Smooth muscle cell (in vitro differentiated cells): ENCODE measurements around the gene RNF43. TPM values are rescaled to one million over a fixed set of nuclear protein-coding genes. Genes with fewer than 3 reads are reported as not detected.
"Not testable (repeated sequence)": the region's sequence is repeated elsewhere in the genome, so short reads cannot be mapped to it uniquely, and the experiment has no call there.

ENCODE experiments used
- DNase-seq: peaks from one replicate; lab custom pipeline; 2025; ENCODE audit not compliant: unreplicated experiment; lab: John Stamatoyannopoulos, UW
- H2AFZ ChIP-seq: fragments of 200-600 bp; sonication (generic); 2 replicates; pipeline ENCODE4 v1.6.0; 2016; ENCODE audit warnings: antibody characterized with exemption, low read depth, mild to moderate bottlenecking
- H3F3A ChIP-seq: fragments of 200-600 bp; sonication (generic); 2 replicates; pipeline ENCODE4 v1.6.0; 2017; ENCODE audit warnings: antibody characterized with exemption, low read depth
- H3K27ac ChIP-seq: fragments of 200-600 bp; sonication (generic); 2 replicates; pipeline ENCODE4 v1.5.1; 2016; ENCODE audit warnings: low read depth, mild to moderate bottlenecking
- H3K27me3 ChIP-seq: fragments of 200-600 bp; sonication (generic); 2 replicates; pipeline ENCODE4 v1.6.1; 2016; ENCODE audit warnings: low read depth, mild to moderate bottlenecking
- H3K36me3 ChIP-seq: fragments of 200-600 bp; sonication (generic); 2 replicates; pipeline ENCODE4 v1.5.1; 2016; ENCODE audit warnings: low read depth
- H3K4me1 ChIP-seq: fragments of 200-600 bp; sonication (generic); 2 replicates; pipeline ENCODE4 v1.5.1; 2016; ENCODE audit warnings: low read depth
- H3K4me2 ChIP-seq: fragments of 200-600 bp; sonication (generic); 2 replicates; pipeline ENCODE4 v1.6.0; 2016; ENCODE audit warnings: mild to moderate bottlenecking
- H3K4me3 ChIP-seq: fragments of 200-600 bp; sonication (generic); 2 replicates; pipeline ENCODE4 v1.5.1; 2016; ENCODE audit warnings: mild to moderate bottlenecking
- H3K79me2 ChIP-seq: fragments of 200-600 bp; sonication (generic); 2 replicates; pipeline ENCODE4 v1.6.0; 2016; ENCODE audit warnings: low read depth, mild to moderate bottlenecking
- H3K9ac ChIP-seq: fragments of 200-600 bp; sonication (generic); 2 replicates; pipeline ENCODE4 v1.6.0; 2016; ENCODE audit warnings: low read depth
- H3K9me3 ChIP-seq: fragments of 200-600 bp; sonication (generic); replicated peaks from 2 replicates; pipeline ENCODE4 v1.5.1; 2016; ENCODE audit warnings: low read depth
- H4K20me1 ChIP-seq: fragments of 200-600 bp; sonication (generic); 2 replicates; pipeline ENCODE4 v1.6.0; 2016; ENCODE audit warnings: low read depth
- WGBS: methylation state at CpG from one replicate; pipeline ENCODE4 v1.1.7; 2016; ENCODE audit warnings: low lambda C conversion rate; 5-methylcytosine and 5-hydroxymethylcytosine counted together
- polyA plus RNA-seq: library from polyadenylated mRNA; unstranded; fragments of >200 nt; fragmentation: Nextera tagmentation; extraction: Ambion mirVana; gene quantifications from 2 replicates; pipeline ENCODE4 v1.2.1, GENCODE V29; 2016
- total RNA-seq: library from RNA; depleted of rRNA; stranded (reverse); fragments of >200 nt; gene quantifications from 2 replicates; pipeline ENCODE4 v1.2.3, GENCODE V29; 2014
- TF ChIP-seq, protein P1 (sequence below): fragments of 200-600 bp; sonication (generic); IDR thresholded peaks from 2 replicates; pipeline ENCODE4 v1.5.1; 2017; ENCODE audit warnings: borderline replicate concordance, mild to moderate bottlenecking, antibody characterized with exemption; ENCODE audit not compliant: insufficient read depth, poor library complexity, severe bottlenecking

Gene RNF43
- total and polyA plus RNA-seq, 2 experiments from 2014 or later = 0.17 to 3.8 TPM

- TF ChIP-seq, protein P1, sequence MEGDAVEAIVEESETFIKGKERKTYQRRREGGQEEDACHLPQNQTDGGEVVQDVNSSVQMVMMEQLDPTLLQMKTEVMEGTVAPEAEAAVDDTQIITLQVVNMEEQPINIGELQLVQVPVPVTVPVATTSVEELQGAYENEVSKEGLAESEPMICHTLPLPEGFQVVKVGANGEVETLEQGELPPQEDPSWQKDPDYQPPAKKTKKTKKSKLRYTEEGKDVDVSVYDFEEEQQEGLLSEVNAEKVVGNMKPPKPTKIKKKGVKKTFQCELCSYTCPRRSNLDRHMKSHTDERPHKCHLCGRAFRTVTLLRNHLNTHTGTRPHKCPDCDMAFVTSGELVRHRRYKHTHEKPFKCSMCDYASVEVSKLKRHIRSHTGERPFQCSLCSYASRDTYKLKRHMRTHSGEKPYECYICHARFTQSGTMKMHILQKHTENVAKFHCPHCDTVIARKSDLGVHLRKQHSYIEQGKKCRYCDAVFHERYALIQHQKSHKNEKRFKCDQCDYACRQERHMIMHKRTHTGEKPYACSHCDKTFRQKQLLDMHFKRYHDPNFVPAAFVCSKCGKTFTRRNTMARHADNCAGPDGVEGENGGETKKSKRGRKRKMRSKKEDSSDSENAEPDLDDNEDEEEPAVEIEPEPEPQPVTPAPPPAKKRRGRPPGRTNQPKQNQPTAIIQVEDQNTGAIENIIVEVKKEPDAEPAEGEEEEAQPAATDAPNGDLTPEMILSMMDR = no peak
- no peak overlapping the region for H3K27ac ChIP-seq
- no peaks in the 10 kb centered on the region for H3K36me3 ChIP-seq
- no peak overlapping the region for H3K4me3 ChIP-seq
- no peak for DNase-seq
- no peak overlapping the region for H2AFZ ChIP-seq
- no peak overlapping the region for H3K4me2 ChIP-seq
- H3K9ac ChIP-seq = no peak overlapping the region
- H3F3A ChIP-seq = no peaks in the 10 kb centered on the region
- H4K20me1 ChIP-seq = no peaks in the 10 kb centered on the region
- no peaks in the 10 kb centered on the region for H3K27me3 ChIP-seq
- peaks cover 21% of the 10 kb centered on the region for H3K4me1 ChIP-seq
- H3K9me3 ChIP-seq = no peaks in the 10 kb centered on the region
- H3K79me2 ChIP-seq = no peaks in the 10 kb centered on the region
These were observed 16.5 kb downstream of the RNF43 start for GRCh38 chr17:58400826-58401225.

GRCh38 chr17:58399974-58400373, 17.4 kb downstream of the RNF43 start:
- Histone ChIP-seq H3K9ac (no peak overlapping the region), H3F3A (no peaks in the 10 kb centered on the region), H3K4me1 (peaks cover 21% of the 10 kb centered on the region), H3K27ac (no peak overlapping the region), H3K36me3 (no peaks in the 10 kb centered on the region), H3K9me3 (no peaks in the 10 kb centered on the region), H4K20me1 (no peaks in the 10 kb centered on the region), H3K27me3 (no peaks in the 10 kb centered on the region), H2AFZ (no peak overlapping the region), H3K4me3 (no peak overlapping the region), H3K4me2 (no peak overlapping the region), H3K79me2 (no peaks in the 10 kb centered on the region)
- no peak for DNase-seq
- TF ChIP-seq, protein P1 = no peak
- WGBS = 81% methylated on average over 3 of the region's 3 CpGs

DNA sequence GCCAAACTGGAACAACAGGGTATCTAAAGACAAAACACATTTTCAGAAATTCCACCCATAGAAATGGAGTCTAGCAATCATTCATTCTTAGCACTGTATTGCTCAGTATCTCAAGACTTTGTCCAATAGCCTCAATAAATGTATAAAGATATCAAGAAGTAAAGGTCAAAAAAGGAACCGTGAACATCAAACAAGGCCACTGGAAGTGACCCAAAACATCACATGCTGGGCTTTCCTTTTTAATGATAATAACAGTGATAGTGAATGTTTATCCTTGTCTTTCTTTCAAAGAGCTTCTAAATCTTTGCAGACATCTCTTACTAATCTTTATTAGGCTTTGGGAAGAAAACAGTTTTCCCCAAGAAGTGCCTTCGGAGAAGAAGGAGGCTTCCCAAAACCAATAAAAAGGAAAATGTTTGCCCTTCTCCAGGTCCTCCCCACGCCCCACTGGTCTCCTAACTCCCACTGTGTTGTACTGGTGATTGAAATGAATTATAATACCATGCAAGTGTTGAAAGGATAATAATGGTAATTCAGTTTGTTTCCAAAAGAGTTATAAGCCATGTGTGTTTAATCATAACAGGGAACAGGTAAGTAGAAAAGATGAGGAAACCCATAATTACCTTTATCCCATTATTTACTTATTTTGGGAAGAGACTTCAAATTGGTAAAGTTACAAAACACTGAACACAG, 18.6 kb downstream of the RNF43 start:
- H2AFZ ChIP-seq = no peak overlapping the region
- H3K4me2 ChIP-seq = no peak overlapping the region
- no peaks in the 10 kb centered on the region for H3K9me3 ChIP-seq
- 24% methylated on average over 3 of the region's 3 CpGs for WGBS
- no peak overlapping the region for H3K27ac ChIP-seq
- no peak overlapping the region for H3K4me3 ChIP-seq
- H4K20me1 ChIP-seq = no peaks in the 10 kb centered on the region
- TF ChIP-seq, protein P1 = no peak
- no peaks in the 10 kb centered on the region for H3K36me3 ChIP-seq
- no peaks in the 10 kb centered on the region for H3K79me2 ChIP-seq
- no peaks in the 10 kb centered on the region for H3K27me3 ChIP-seq
- no peak for DNase-seq
- no peaks in the 10 kb centered on the region for H3F3A ChIP-seq
- no peak overlapping the region for H3K9ac ChIP-seq
- H3K4me1 ChIP-seq = peaks cover 19% of the 10 kb centered on the region

- not testable (repeated sequence) for H2AFZ ChIP-seq, H3K27ac ChIP-seq, DNase-seq, H3F3A ChIP-seq, H3K9me3 ChIP-seq, H3K4me2 ChIP-seq, H3K27me3 ChIP-seq, H3K4me3 ChIP-seq, H4K20me1 ChIP-seq, H3K9ac ChIP-seq, H3K79me2 ChIP-seq, H3K4me1 ChIP-seq, H3K36me3 ChIP-seq
- 82% methylated on average over 5 of the region's 5 CpGs for WGBS
These were observed 19.9 kb downstream of the RNF43 start for GRCh38 chr17:58397421-58397820.
